MV-4-11 (cell line): ENCODE measurements around the gene LAMTOR5.
"Not testable (repeated sequence)": the region's sequence is repeated elsewhere in the genome, so short reads cannot be mapped to it uniquely, and the experiment has no call there.

Experiments
- DNase-seq: peaks from one replicate; lab custom pipeline; 2025; lab: John Stamatoyannopoulos, UW

The LAMTOR5 gene

GRCh38 chr1:110407260-110408210 lies at the start of gene LAMTOR5:
Gene LAMTOR5 (minus strand): TSS chr1:110407694. CDS start chr1:110407620, 74 bp downstream.
- DNase-seq = peak; percentile 89

- no peak for DNase-seq
Observed at GRCh38 chr1:110457206-110457605, 49.7 kb upstream of the LAMTOR5 start.

- DNase-seq = no peak
Observed at GRCh38 chr1:110455151-110455550, 47.7 kb upstream of the LAMTOR5 start.

GRCh38 chr1:110454328-110454727 lies 46.8 kb upstream of the LAMTOR5 start:
- DNase-seq = no peak

GRCh38 chr1:110453829-110454228 lies 46.3 kb upstream of the LAMTOR5 start:
- DNase-seq = no peak

GRCh38 chr1:110452330-110452729 lies 44.8 kb upstream of the LAMTOR5 start:
- DNase-seq = no peak

GRCh38 chr1:110450929-110451328 lies 43.4 kb upstream of the LAMTOR5 start, which contains the start of gene PROK1:
Gene PROK1 (plus strand): TSS chr1:110451149. CDS start chr1:110451217, 68 bp downstream.
- DNase-seq = no peak

GRCh38 chr1:110449661-110450651 lies 42.5 kb upstream of the LAMTOR5 start:
- DNase-seq = no peak

GRCh38 chr1:110444561-110444960 lies 37.1 kb upstream of the LAMTOR5 start:
- DNase-seq = no peak

GRCh38 chr1:110443451-110443850 lies 36.0 kb upstream of the LAMTOR5 start:
- peak; percentile 16 for DNase-seq

- DNase-seq = no peak
Observed at GRCh38 chr1:110441888-110442287, 34.4 kb upstream of the LAMTOR5 start.

GRCh38 chr1:110440877-110441276 lies 33.4 kb upstream of the LAMTOR5 start:
- DNase-seq = no peak

- DNase-seq = not testable (repeated sequence)
Observed at GRCh38 chr1:110439873-110440272, 32.4 kb upstream of the LAMTOR5 start.

- no peak for DNase-seq
Observed at GRCh38 chr1:110438893-110439292, 31.4 kb upstream of the LAMTOR5 start.

GRCh38 chr1:110437645-110438299 lies 30.3 kb upstream of the LAMTOR5 start:
- not testable (repeated sequence) for DNase-seq

- no peak for DNase-seq
Observed at GRCh38 chr1:110436635-110437034, 29.1 kb upstream of the LAMTOR5 start.

GRCh38 chr1:110434946-110435345 lies 27.5 kb upstream of the LAMTOR5 start:
- no peak for DNase-seq

GRCh38 chr1:110433803-110434202 lies 26.3 kb upstream of the LAMTOR5 start:
- peak; percentile 84 for DNase-seq

- no peak for DNase-seq
Observed at GRCh38 chr1:110433213-110433612, 25.7 kb upstream of the LAMTOR5 start.

- no peak for DNase-seq
Observed at GRCh38 chr1:110430901-110431300, 23.4 kb upstream of the LAMTOR5 start.

GRCh38 chr1:110430366-110430765 lies 22.9 kb upstream of the LAMTOR5 start:
- peak; percentile 49 for DNase-seq

- no peak for DNase-seq
Observed at GRCh38 chr1:110428946-110429345, 21.5 kb upstream of the LAMTOR5 start.
